K562 (cell line): ENCODE measurements around the gene CCP110.

Experiments used
- GABPB1 ChIP-seq: sonication (generic); formaldehyde crosslinking; IDR thresholded peaks from 2 replicates; pipeline ENCODE4 v1.8.0; 2022; ENCODE audit warnings: mild to moderate bottlenecking, missing genetic modification reagents
- LEF1 ChIP-seq: fragments of 450-650 bp; IDR thresholded peaks from 2 replicates; pipeline ENCODE4 v1.6.1; 2016; ENCODE audit warnings: mild to moderate bottlenecking
- ZC3H11A ChIP-seq: IDR thresholded peaks from 2 replicates; pipeline ENCODE4 v1.6.1; 2012; ENCODE audit warnings: low read depth, low read length, improper control_type of control experiment
- ZNF3 ChIP-seq: fragments of 250-450 bp; sonication (Bioruptor Pico); IDR thresholded peaks from 2 replicates; pipeline ENCODE4 v1.5.0; 2021; ENCODE audit warnings: mild to moderate bottlenecking, moderate library complexity
- TF ChIP-seq, protein P1 (sequence below): fragments of 250-450 bp; sonication (Bioruptor Pico); IDR thresholded peaks from 2 replicates; pipeline ENCODE4 v1.5.0; 2021; ENCODE audit warnings: mild to moderate bottlenecking, borderline replicate concordance
- TF ChIP-seq, protein P2 (sequence below), 2 experiments: fragments of 450-650 bp; formaldehyde crosslinking in 1 of 2; IDR thresholded peaks; 2 replicates each; pipeline versions ENCODE4 v1.4.0 to v1.6.1; 2014 to 2020; ENCODE audit warnings: mild to moderate bottlenecking in 2 of 2, borderline replicate concordance in 1 of 2, low read depth in 1 of 2

DNA sequence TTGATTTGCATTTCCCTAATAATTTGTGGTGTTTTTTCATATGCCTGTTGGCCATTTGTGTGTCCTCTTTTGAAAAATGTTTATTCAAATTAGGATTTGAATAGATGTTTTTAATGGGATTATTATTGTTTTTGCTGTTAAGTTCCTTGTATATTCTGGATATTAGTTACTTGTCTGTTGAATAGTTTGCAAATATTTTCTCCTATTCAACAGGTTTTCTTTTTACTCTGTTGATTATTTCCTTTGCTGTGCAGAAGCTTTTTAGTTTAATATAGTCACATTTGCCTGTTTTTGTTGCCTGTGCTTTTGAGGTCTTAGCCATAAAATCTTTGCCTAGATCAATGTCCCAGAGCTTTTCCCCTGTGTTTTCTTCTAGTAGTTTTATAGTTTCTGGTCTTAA, 11.4 kb upstream of the CCP110 start:
- TF ChIP-seq, protein P1, sequence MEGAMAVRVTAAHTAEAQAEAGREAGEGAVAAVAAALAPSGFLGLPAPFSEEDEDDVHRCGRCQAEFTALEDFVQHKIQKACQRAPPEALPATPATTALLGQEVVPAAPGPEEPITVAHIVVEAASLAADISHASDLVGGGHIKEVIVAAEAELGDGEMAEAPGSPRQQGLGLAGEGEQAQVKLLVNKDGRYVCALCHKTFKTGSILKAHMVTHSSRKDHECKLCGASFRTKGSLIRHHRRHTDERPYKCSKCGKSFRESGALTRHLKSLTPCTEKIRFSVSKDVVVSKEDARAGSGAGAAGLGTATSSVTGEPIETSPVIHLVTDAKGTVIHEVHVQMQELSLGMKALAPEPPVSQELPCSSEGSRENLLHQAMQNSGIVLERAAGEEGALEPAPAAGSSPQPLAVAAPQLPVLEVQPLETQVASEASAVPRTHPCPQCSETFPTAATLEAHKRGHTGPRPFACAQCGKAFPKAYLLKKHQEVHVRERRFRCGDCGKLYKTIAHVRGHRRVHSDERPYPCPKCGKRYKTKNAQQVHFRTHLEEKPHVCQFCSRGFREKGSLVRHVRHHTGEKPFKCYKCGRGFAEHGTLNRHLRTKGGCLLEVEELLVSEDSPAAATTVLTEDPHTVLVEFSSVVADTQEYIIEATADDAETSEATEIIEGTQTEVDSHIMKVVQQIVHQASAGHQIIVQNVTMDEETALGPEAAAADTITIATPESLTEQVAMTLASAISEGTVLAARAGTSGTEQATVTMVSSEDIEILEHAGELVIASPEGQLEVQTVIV, result no peak
- TF ChIP-seq ZC3H11A, result no peak
- TF ChIP-seq LEF1, result no peak
- no peak for TF ChIP-seq GABPB1 (CRISPR knock-in tag)
- TF ChIP-seq, protein P2, sequence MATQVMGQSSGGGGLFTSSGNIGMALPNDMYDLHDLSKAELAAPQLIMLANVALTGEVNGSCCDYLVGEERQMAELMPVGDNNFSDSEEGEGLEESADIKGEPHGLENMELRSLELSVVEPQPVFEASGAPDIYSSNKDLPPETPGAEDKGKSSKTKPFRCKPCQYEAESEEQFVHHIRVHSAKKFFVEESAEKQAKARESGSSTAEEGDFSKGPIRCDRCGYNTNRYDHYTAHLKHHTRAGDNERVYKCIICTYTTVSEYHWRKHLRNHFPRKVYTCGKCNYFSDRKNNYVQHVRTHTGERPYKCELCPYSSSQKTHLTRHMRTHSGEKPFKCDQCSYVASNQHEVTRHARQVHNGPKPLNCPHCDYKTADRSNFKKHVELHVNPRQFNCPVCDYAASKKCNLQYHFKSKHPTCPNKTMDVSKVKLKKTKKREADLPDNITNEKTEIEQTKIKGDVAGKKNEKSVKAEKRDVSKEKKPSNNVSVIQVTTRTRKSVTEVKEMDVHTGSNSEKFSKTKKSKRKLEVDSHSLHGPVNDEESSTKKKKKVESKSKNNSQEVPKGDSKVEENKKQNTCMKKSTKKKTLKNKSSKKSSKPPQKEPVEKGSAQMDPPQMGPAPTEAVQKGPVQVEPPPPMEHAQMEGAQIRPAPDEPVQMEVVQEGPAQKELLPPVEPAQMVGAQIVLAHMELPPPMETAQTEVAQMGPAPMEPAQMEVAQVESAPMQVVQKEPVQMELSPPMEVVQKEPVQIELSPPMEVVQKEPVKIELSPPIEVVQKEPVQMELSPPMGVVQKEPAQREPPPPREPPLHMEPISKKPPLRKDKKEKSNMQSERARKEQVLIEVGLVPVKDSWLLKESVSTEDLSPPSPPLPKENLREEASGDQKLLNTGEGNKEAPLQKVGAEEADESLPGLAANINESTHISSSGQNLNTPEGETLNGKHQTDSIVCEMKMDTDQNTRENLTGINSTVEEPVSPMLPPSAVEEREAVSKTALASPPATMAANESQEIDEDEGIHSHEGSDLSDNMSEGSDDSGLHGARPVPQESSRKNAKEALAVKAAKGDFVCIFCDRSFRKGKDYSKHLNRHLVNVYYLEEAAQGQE (IDR thresholded peaks at IDR 0.05; ENCODE audit: borderline replicate concordance), result no peak
- TF ChIP-seq, protein P2 (CRISPR knock-in tag; IDR thresholded peaks at IDR 0.05; ENCODE audit: low read depth), result no peak
- TF ChIP-seq ZNF3, result no peak
